ENCODE data around the gene ANGPTL4.
"Not testable (repeated sequence)": the region's sequence is repeated elsewhere in the genome, so short reads cannot be mapped to it uniquely, and the experiment has no call there.

ANGPTL4 gene

GRCh38 chr19:8391198-8392016 is 27.5 kb downstream of the ANGPTL4 start:
- no peak for DNase-seq

DNA sequence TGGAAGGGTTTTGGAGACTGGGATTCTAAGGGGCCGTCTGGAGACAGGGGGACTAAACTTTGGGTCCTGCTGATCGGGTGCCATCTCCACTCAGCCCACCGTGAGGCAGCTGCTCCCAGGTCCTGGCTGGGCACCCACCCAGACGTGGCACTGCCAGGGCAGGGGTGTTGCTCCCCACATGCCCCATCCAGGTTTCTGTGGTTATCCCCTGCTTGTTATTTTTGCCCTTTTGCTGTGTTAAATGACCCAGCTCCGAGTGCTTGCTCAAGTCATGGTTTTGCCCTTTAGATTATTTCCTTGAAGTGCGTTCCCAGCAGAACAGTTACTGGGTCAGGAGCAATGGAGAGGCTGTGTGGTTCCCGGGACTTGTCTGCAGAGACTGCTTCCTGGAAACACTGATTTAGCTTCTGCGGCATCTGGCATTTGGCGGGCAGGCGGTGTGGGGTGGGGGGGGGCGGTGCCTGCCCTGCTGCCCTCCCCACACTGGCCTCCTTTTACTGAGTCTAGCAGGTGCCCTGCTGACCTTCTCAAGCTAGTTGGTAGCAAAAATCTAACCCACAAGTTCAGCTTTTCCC is 28.1 kb downstream of the ANGPTL4 start:
- no peak for DNase-seq

DNA sequence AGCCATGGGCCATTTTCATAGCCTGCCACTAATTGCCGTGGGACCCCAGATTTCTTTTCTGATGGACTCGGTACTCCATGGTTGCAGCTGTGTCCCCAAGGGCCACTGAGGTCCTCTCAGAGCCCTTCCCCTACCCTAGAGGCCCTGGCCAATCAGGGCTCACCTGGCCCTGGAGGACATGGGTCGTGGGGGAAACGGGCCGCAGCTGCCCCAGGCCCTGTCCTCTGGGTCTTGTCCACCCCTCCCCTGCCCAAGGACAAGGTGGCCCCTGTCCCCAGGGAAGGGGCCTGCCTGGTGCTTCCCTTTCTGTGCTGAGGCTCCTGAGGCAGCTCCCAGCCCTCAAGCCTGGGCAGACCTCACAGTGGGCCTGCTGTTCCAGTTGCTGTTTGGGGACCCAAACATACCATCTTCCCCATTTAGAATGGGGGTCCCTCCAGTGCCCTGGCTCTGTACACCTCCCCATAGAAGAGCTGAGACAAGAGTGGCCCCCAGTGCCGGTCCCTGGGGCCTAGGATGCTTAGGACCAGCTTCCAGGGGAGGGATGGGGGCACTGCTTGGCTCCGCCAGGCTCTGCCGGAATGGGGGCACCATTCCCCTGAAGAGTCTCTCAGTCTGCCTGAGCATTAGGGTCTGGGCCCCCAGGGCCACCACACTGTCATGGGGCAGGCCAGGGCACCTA is 29.4 kb downstream of the ANGPTL4 start:
- DNase-seq = no peak

GRCh38 chr19:8393871-8394250 is 29.9 kb downstream of the ANGPTL4 start:
- no peak for DNase-seq

DNA sequence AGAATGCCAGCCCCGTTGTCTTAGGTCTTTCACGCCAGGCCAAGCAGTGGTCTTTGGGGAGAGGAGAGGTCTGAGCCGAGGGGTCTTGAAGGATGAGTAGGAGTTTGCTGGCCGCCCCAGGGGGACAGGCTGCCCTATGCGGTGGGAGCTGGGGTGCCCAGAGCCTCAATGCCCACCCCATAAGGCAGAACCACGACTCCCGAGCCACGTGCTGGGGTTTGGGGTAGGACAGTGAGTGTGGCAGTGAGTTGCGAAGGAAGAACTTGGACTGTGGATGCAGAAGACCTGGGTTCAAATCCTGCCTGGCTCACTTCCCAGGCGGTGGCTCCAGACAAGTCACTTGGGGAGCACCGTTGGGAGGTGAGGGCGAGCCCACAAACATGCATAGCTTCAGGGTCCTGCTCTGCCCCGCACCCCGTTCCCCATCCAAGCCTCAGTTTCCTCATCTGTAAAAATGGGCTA is 31.7 kb downstream of the ANGPTL4 start:
- DNase-seq = no peak

GRCh38 chr19:8396185-8396562 is 32.2 kb downstream of the ANGPTL4 start:
- DNase-seq = no peak

GRCh38 chr19:8396563-8397203 is 32.7 kb downstream of the ANGPTL4 start:
- DNase-seq = peak; percentile 4

GRCh38 chr19:8397271-8397670 is 33.3 kb downstream of the ANGPTL4 start:
- no peak for DNase-seq

GRCh38 chr19:8397746-8398310 is 33.9 kb downstream of the ANGPTL4 start:
- DNase-seq = no peak

DNA sequence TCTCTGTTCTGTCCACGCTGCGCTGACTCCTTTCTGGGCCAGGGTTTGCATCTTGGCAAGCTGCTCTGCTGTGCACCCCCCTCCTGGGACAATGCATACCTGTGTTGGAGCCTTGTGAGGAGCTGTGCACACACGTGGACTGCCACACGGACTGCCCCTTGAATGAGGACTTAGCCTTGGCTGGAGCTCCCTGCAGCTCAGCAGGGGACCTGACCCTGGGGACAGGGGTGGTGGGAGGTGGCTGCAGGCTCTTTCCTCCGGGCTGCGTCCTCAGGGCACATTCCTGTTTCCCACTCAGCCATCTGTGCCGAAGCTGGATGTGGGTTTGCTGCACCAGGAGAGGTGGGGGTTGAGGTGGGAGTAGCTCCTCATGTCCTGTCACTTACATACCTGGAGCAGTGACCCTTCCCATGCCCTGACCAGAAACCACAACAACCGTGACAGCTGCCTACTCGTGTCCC is 34.4 kb downstream of the ANGPTL4 start:
- DNase-seq = no peak

DNA sequence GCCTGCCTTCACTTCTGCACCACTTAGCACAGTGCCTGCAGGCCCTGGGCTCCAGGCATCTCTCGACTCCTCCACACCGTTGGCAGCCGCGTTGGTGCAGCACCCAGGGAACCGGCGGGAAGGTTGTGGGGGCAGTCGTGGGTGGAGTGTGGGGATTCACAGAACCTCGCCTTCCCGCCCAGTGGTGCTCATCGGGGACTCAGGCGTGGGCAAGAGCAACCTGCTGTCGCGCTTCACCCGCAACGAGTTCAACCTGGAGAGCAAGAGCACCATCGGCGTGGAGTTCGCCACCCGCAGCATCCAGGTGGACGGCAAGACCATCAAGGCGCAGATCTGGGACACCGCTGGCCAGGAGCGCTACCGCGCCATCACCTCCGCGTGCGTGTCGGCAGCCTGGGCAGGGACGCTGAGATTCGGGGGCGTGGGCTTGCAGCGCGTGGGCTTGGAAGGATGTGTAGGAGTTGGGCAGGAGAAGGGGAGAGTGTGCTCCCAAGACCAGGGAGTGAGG is 35.8 kb downstream of the ANGPTL4 start:
- DNase-seq = no peak

DNA sequence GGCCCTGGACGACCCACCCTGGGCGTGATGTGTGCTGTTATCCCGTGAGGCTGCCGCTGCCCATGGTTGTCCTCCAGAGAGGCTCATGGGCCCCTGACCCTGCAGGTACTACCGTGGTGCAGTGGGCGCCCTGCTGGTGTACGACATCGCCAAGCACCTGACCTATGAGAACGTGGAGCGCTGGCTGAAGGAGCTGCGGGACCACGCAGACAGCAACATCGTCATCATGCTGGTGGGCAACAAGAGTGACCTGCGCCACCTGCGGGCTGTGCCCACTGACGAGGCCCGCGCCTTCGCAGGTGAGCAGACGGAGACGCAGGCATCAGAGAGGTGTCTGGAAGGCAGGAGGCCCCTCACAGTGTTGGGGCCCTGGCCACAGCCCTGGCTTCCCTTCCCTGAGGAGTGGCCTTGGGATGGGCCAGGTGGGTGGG is 38.0 kb downstream of the ANGPTL4 start:
- DNase-seq = no peak

- DNase-seq = no peak
Observed at GRCh38 chr19:8403098-8403819, 39.3 kb downstream of the ANGPTL4 start.

- no peak for DNase-seq
Observed at GRCh38 chr19:8403820-8404109, 39.8 kb downstream of the ANGPTL4 start.

- DNase-seq = no peak
Observed at GRCh38 chr19:8404391-8405151, 40.6 kb downstream of the ANGPTL4 start.

GRCh38 chr19:8410718-8411117 is 46.8 kb downstream of the ANGPTL4 start:
- not testable (repeated sequence) for DNase-seq

- peak; percentile 73 for DNase-seq
Observed at GRCh38 chr19:8412783-8413628, 49.1 kb downstream of the ANGPTL4 start, which contains the start of gene MARCHF2. Gene MARCHF2 (plus strand): TSS chr19:8413305. CDS start chr19:8421841, 8,536 bp downstream.

DNA sequence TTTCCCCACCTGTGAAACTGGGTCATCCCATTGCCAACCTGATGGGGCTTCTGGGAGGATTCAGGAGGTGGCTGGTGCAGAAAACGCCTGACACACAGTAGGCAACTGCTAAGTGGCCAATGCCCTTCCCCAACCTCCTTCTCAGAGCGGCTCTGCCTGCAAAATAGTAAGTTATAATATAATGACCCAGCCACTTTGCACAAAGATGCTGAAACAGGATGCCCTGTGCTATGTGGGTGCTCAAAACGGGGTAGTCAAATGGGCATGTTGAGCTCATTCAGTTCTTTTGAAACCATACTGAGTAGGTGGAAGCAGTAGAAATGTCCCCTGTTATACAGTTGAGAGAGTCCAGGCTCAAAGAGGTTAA is 49.7 kb downstream of the ANGPTL4 start:
- DNase-seq = no peak

DNA sequence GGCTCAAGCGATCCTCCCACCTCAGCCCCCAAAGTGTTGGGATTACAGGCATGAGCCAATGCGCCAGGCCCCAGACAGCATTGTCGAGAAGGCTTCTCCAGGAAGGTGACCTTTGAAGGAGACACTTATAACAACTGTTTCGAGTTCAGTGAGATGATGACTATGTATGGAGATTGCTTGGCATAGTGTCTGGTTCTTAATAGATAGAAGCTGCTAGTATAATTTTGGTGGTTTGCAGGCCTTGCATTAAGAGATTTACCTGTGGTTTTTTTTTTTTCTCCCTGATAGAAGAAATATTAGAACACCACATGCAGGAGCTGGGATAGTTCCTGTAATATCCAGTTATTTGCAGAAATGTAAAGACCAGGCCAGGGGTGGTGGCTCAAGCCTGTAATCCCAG is 52.8 kb downstream of the ANGPTL4 start:
- no peak for DNase-seq
